PC-3 (cell line): ENCODE data around the gene IGLON5. TPM values are rescaled to one million over a fixed set of nuclear protein-coding genes. Genes with fewer than 3 reads are reported as not detected.
A peak's percentile ranks its signal among the peaks of the same experiment; 100 is the strongest.

Source experiments
- ATAC-seq: fragments of 200-7000 bp; cut with Tn5 transposase; 2 replicates; pipeline ENCODE4 v1.9.1; 2020; ENCODE audit warnings: mild to moderate bottlenecking, moderate library complexity
- BruUV-seq: library from RNA; stranded (reverse); fragments of 400-500 nt; replicated peaks from 2 replicates; lab custom pipeline; 2021; lab: Mats Ljungman, UMichigan
- CTCF ChIA-PET: fragments of 300-600 bp; sonication (Branson Sonifier 250); formaldehyde crosslinking; loops from one replicate; lab custom pipeline; 2022; ENCODE audit warnings: antibody characterized with exemption; lab: Charles Lee
- POLR2A ChIA-PET: fragments of 300-600 bp; sonication (Branson Sonifier 250); formaldehyde crosslinking; loops from one replicate; lab custom pipeline; 2022; ENCODE audit warnings: antibody characterized with exemption; ENCODE audit not compliant: unreplicated experiment; lab: Charles Lee
- DNase-seq: peaks from one replicate; pipeline ENCODE4 v3.0.0-alpha.2; 2015
- H2AFZ ChIP-seq: fragments of 300-600 bp; sonication (generic); 2 replicates; pipeline ENCODE4 v1.6.0; 2016; ENCODE audit warnings: antibody characterized with exemption, low read length
- H3F3A ChIP-seq: fragments of 300-600 bp; sonication (generic); one replicate; pipeline ENCODE4 v1.6.0; 2017; ENCODE audit warnings: antibody characterized with exemption, low read length, control low read depth, mild to moderate bottlenecking; ENCODE audit not compliant: unreplicated experiment
- H3K27ac ChIP-seq: fragments of 300-600 bp; sonication (generic); 2 replicates; pipeline ENCODE4 v1.5.1; 2016; ENCODE audit warnings: mild to moderate bottlenecking, low read length
- H3K27me3 ChIP-seq: fragments of 300-600 bp; sonication (generic); 2 replicates; pipeline ENCODE4 v1.6.1; 2016; ENCODE audit warnings: low read length, mixed read lengths
- H3K36me3 ChIP-seq: fragments of 300-600 bp; sonication (generic); 2 replicates; pipeline ENCODE4 v1.6.1; 2016; ENCODE audit warnings: low read depth, mixed run types, low read length, mixed read lengths
- H3K4me1 ChIP-seq: fragments of 300-600 bp; sonication (generic); 2 replicates; pipeline ENCODE4 v1.5.1; 2016; ENCODE audit warnings: low read length; ENCODE audit not compliant: insufficient read depth
- H3K4me2 ChIP-seq: fragments of 300-600 bp; sonication (generic); 2 replicates; pipeline ENCODE4 v1.6.0; 2016; ENCODE audit warnings: low read length
- H3K4me3 ChIP-seq: fragments of 300-600 bp; sonication (generic); 2 replicates; pipeline ENCODE4 v1.5.1; 2016; ENCODE audit warnings: mild to moderate bottlenecking, low read length, mixed read lengths
- H3K79me2 ChIP-seq: fragments of 300-600 bp; sonication (generic); 2 replicates; pipeline ENCODE4 v1.6.1; 2017; ENCODE audit warnings: low read length, mixed read lengths
- H3K9ac ChIP-seq: fragments of 300-600 bp; sonication (generic); 2 replicates; pipeline ENCODE4 v1.6.0; 2016; ENCODE audit warnings: mild to moderate bottlenecking, low read length
- H3K9me2 ChIP-seq: fragments of 300-600 bp; sonication (generic); replicated peaks from 2 replicates; pipeline ENCODE4 v1.6.1; 2016; ENCODE audit warnings: mixed run types, low read length, mixed read lengths
- H3K9me3 ChIP-seq: fragments of 300-600 bp; sonication (generic); 2 replicates; pipeline ENCODE4 v1.6.1; 2016; ENCODE audit warnings: low read length, mixed read lengths
- H4K20me1 ChIP-seq: fragments of 300-600 bp; sonication (generic); 2 replicates; pipeline ENCODE4 v1.6.1; 2016; ENCODE audit warnings: low read length, mixed read lengths
- CTCF ChIP-seq: fragments of 300-600 bp; sonication (generic); conservative IDR thresholded peaks from 2 replicates; pipeline ENCODE4 v1.5.1; 2017; ENCODE audit warnings: antibody characterized with exemption, low read depth, mild to moderate bottlenecking, low read length
- EZH2 ChIP-seq: fragments of 300-600 bp; sonication (generic); IDR thresholded peaks from one replicate; pipeline ENCODE4 v1.6.1; 2017; ENCODE audit warnings: antibody characterized with exemption, mild to moderate bottlenecking, low read length; ENCODE audit not compliant: unreplicated experiment
- EZH2phosphoT487 ChIP-seq: fragments of 300-600 bp; sonication (generic); IDR thresholded peaks from 2 replicates; pipeline ENCODE4 v1.6.1; 2018; ENCODE audit warnings: mild to moderate bottlenecking, antibody characterized with exemption, low read length, borderline replicate concordance
- intact Hi-C: fragments of 100-400 bp; cut with micrococcal nuclease; formaldehyde crosslinking; loops from 2 replicates; pipeline ENCODE4 v1.9.0; 2023
- total RNA-seq: library from RNA; depleted of rRNA; stranded (reverse); fragments of >200 nt; gene quantifications from 2 replicates; pipeline ENCODE4 v1.2.3, GENCODE V29; 2014

The IGLON5 gene
- total RNA-seq, 1 experiment from 2014 or later = not detected

GRCh38 chr19:51331716-51332115 lies 20.3 kb downstream of the IGLON5 start:
- CTCF ChIA-PET = no interaction called here
- H3K4me1 ChIP-seq = no peaks in the 10 kb centered on the region
- H3K79me2 ChIP-seq = no peaks in the 10 kb centered on the region
- no peaks in the 10 kb centered on the region for H3K9me2 ChIP-seq
- no peaks in the 10 kb centered on the region for H3K9me3 ChIP-seq
- intact Hi-C loops = no loop called here
- TSS peak; percentile 31 for BruUV-seq
- no peak for DNase-seq
- H3K27me3 ChIP-seq = no peaks in the 10 kb centered on the region
- H3K27ac ChIP-seq = no peak overlapping the region
- H4K20me1 ChIP-seq = no peaks in the 10 kb centered on the region
- no peaks in the 10 kb centered on the region for H3F3A ChIP-seq
- no peak overlapping the region for H3K9ac ChIP-seq
- TF ChIP-seq CTCF (no peak), EZH2 (no peak), EZH2phosphoT487 (no peak)
- ATAC-seq = no peak
- no peak overlapping the region for H3K4me3 ChIP-seq
- POLR2A ChIA-PET = no interaction called here
- H3K36me3 ChIP-seq = no peaks in the 10 kb centered on the region
- no peak overlapping the region for H3K4me2 ChIP-seq
- no peak overlapping the region for H2AFZ ChIP-seq

GRCh38 chr19:51333836-51334460 lies 22.5 kb downstream of the IGLON5 start:
- no peak for TF ChIP-seq EZH2
- no peak for TF ChIP-seq EZH2phosphoT487
- TF ChIP-seq CTCF = no peak
- POLR2A ChIA-PET = no interaction called here
- DNase-seq = peak; percentile 25

GRCh38 chr19:51337141-51337860 lies 25.9 kb downstream of the IGLON5 start:
- Histone ChIP-seq H3K27ac (no peak overlapping the region), H3K9me2 (no peaks in the 10 kb centered on the region), H3K9ac (no peak overlapping the region), H3K9me3 (no peaks in the 10 kb centered on the region), H2AFZ (no peak overlapping the region), H4K20me1 (no peaks in the 10 kb centered on the region), H3K79me2 (no peaks in the 10 kb centered on the region), H3F3A (no peaks in the 10 kb centered on the region), H3K36me3 (no peaks in the 10 kb centered on the region), H3K4me1 (peaks cover 15% of the 10 kb centered on the region; the same call in 1 of the 2 replicates), H3K4me2 (no peak overlapping the region), H3K27me3 (no peaks in the 10 kb centered on the region), H3K4me3 (no peak overlapping the region)
- ATAC-seq (no peak), DNase-seq (no peak)
- TF ChIP-seq EZH2 (no peak), EZH2phosphoT487 (no peak), CTCF (no peak)
- BruUV-seq = no TSS peak
- ChIA-PET POLR2A (no interaction called here), CTCF (no interaction called here)
- intact Hi-C loops = loop anchor here (5.0 kb wide), 1 partner anchor 180 kb away; no protein-coding TSS in a partner anchor

More at GRCh38 chr19:51333836-51334460, 22.5 kb downstream of the IGLON5 start:
- no peaks in the 10 kb centered on the region for H4K20me1 ChIP-seq
- no peak overlapping the region for H3K4me2 ChIP-seq
- intact Hi-C loops = no loop called here
- BruUV-seq = no TSS peak
- no peak for ATAC-seq
- H3K27ac ChIP-seq = no peak overlapping the region
- H3K4me3 ChIP-seq = no peak overlapping the region
- H2AFZ ChIP-seq = no peak overlapping the region
- no peaks in the 10 kb centered on the region for H3K27me3 ChIP-seq
- H3K9me3 ChIP-seq = no peaks in the 10 kb centered on the region
- no peaks in the 10 kb centered on the region for H3K9me2 ChIP-seq
- H3F3A ChIP-seq = no peaks in the 10 kb centered on the region
- no peak overlapping the region for H3K9ac ChIP-seq
- no peaks in the 10 kb centered on the region for H3K79me2 ChIP-seq
- 0 out of 2 replicates have a peak, but pooled peaks cover 4% of the 10 kb centered on the region for H3K4me1 ChIP-seq
- CTCF ChIA-PET = no interaction called here
- no peaks in the 10 kb centered on the region for H3K36me3 ChIP-seq
